HG03571 (cell line): ENCODE results near the gene ZNF341.
"Not testable (repeated sequence)": the region's sequence is repeated elsewhere in the genome, so short reads cannot be mapped to it uniquely, and the experiment has no call there.

Experiments
- ATAC-seq: cut with Tn5 transposase; IDR thresholded peaks from one replicate; pipeline ENCODE4 v1.9.1; 2021; ENCODE audit not compliant: unreplicated experiment

Gene ZNF341

GRCh38 chr20:33731693-33732165 lies at the start of gene ZNF341:
Gene ZNF341, plus strand, starts transcription at chr20:33731996. Its CDS starts 26 bp downstream, at chr20:33732022.
- ATAC-seq, result peak; percentile 82

- no peak for ATAC-seq
Measured at GRCh38 chr20:33684533-33685327, 47.1 kb upstream of the ZNF341 start.

DNA sequence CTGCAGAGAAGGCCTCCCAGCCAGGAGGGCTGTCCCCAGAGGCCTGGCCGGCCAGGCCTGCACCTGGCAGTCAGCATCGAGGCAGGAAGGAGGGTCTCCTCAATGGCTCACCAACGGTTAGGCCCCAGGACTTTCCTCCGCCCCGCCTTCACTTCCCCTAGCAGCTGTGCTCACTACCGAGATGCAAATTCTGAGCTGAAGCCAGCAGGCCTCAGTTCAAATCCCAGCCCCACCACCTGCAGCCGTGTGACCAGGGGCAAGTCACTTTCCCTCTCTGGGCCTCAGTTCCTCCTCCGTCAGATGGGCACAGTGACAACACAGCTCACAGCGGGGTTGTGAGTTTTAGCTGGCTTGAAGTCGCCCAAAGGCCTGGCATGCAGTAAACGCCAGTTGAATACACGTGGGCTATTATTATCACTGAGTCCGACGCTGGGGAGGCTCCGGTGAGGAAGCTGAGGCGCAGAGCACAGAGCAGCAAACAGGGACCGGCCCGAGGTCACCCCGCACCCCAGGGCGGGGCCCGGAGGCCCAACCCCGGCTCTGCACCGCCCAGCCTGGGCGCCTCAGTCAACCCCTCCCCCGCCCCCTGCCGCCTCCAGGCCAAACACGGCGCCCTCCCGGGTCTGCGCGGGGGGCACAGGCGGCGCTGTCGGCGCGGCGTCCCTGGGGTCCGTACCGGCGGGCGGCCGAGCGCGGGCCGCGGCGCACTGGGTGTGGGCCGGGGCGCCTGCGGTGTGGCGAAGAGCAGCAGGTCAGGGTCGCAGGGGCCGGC lies 46.3 kb upstream of the ZNF341 start:
- peak; percentile 25 for ATAC-seq

DNA sequence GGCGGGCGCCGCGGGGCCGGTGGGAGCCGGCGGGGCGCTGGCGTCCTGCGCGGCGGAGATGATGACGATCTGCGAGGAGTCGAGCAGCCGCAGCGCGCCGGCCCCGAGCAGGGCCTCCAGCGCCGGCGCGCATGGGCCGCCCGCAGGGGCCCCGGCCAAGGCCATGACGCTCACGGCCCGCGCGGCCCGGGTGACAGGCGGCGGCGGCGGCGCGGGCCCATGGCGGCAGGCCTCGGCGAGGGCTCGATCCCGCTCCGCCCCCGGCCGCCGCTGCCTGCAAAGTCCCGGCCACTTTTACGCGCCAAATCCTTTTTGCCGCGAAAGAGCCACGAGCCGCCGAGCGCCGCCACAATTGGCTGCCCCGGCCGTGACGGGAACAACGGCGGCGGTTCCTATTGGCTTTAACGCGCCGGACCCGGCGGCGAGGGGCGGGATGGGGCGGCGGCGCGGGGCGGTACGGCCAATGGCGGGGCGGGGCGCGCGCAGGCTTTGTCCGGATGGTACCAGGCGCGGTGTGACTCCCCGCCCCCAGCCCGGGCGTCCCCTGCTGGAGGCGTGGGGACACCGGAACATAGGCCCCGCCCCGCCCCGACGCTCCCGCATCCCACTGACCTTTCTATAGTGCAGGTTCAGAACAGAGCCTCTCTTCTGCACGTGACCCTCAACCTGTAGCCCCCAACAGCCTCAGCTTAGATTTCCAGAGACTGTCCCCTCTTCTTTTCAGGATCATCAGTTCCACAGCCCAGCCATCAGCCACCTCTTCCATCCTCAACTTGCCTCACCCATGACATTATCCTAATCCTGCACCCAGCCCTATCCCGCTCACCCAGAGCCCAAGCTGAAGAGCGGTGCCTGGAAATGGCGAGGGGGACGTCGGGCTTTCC lies 45.5 kb upstream of the ZNF341 start, which contains the start of gene E2F1:
E2F1 (minus strand) TSS at position 286 of the 884 bp plus-strand sequence; CDS start at position 165, 121 bp downstream.
- ATAC-seq, result peak; percentile 81

- ATAC-seq, result no peak
Measured at GRCh38 chr20:33686984-33687366, 44.8 kb upstream of the ZNF341 start.

- no peak for ATAC-seq
Measured at GRCh38 chr20:33687370-33687915, 44.4 kb upstream of the ZNF341 start.

- no peak for ATAC-seq
Measured at GRCh38 chr20:33687993-33688937, 43.5 kb upstream of the ZNF341 start.

GRCh38 chr20:33688938-33689424 lies 42.8 kb upstream of the ZNF341 start:
- no peak for ATAC-seq

GRCh38 chr20:33689493-33689892 lies 42.3 kb upstream of the ZNF341 start:
- ATAC-seq, result no peak

GRCh38 chr20:33689973-33690372 lies 41.8 kb upstream of the ZNF341 start:
- no peak for ATAC-seq

DNA sequence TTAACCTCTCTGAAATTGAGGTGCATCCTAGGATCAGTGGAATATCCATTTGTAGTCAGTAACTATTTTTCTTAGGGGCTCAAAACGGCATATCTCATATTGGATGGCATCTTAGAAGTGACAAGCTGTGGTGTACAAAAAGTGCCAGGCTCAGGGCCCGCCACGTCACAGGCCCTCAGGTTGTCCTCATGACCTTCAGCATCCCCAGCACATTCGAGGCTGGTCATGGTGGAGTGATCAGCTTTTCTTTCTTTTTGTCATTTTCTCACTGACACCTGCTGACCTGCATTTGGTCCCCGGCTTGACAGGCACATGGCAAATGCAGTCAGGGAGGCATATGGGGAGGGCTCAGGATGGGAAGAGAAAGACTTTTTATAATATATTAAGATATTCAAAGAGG lies 38.5 kb upstream of the ZNF341 start:
- no peak for ATAC-seq

GRCh38 chr20:33693741-33694638 lies 37.8 kb upstream of the ZNF341 start:
- no peak for ATAC-seq

- no peak for ATAC-seq
Measured at GRCh38 chr20:33694639-33695012, 37.2 kb upstream of the ZNF341 start.

GRCh38 chr20:33696448-33696847 lies 35.3 kb upstream of the ZNF341 start:
- ATAC-seq, result no peak

GRCh38 chr20:33697129-33697528 lies 34.7 kb upstream of the ZNF341 start:
- ATAC-seq, result no peak

- ATAC-seq, result not testable (repeated sequence)
Measured at GRCh38 chr20:33698966-33699365, 32.8 kb upstream of the ZNF341 start.

- not testable (repeated sequence) for ATAC-seq
Measured at GRCh38 chr20:33700696-33701441, 30.9 kb upstream of the ZNF341 start.
